H1 (cell line): ENCODE measurements around the gene EXD3. TPM values are rescaled to one million over a fixed set of nuclear protein-coding genes. Genes with fewer than 3 reads are reported as not detected.

Source experiments
- CTCF ChIA-PET: fragments of 300-600 bp; sonication (Branson Sonifier 250); formaldehyde crosslinking; loops from one replicate; lab custom pipeline; 2021; ENCODE audit not compliant: partially characterized antibody; lab: Charles Lee
- POLR2A ChIA-PET: fragments of 300-600 bp; sonication (Branson Sonifier 250); formaldehyde crosslinking; loops from one replicate; lab custom pipeline; 2021; ENCODE audit warnings: inconsistent platforms; ENCODE audit not compliant: partially characterized antibody; lab: Charles Lee
- DNase-seq, 2 experiments: peaks; one replicate each; pipeline versions ENCODE4 v3.0.0 to v3.0.0-alpha.2; 2010 to 2022; ENCODE audit warnings: low spot score in 2 of 2, low read depth in 1 of 2, mixed read lengths in 1 of 2
- FAIRE-seq: peaks from 2 replicates; lab custom pipeline; 2011; peaks lifted over from hg19 to GRCh38; lab: Jason Lieb, UNC
- H2AFZ ChIP-seq: 2 replicates; pipeline ENCODE4 v1.8.1; 2012; ENCODE audit warnings: low read length, inconsistent platforms
- H2AK5ac ChIP-seq: 2 replicates; pipeline ENCODE4 v1.6.1; 2013; ENCODE audit warnings: low read depth, low read length
- H2BK120ac ChIP-seq: replicated peaks from 2 replicates; pipeline ENCODE3; 2013; ENCODE audit warnings: low read depth, low read length, inconsistent platforms
- H2BK12ac ChIP-seq: 2 replicates; pipeline ENCODE4 v1.6.1; 2013; ENCODE audit warnings: low read depth, low read length
- H2BK15ac ChIP-seq: 2 replicates; pipeline ENCODE4 v1.6.1; 2013; ENCODE audit warnings: low read length
- H2BK20ac ChIP-seq: 2 replicates; pipeline ENCODE4 v1.6.1; 2013; ENCODE audit warnings: low read length
- H2BK5ac ChIP-seq: 2 replicates; pipeline ENCODE4 v1.6.1; 2013; ENCODE audit warnings: low read depth, low read length
- H3K14ac ChIP-seq: 2 replicates; pipeline ENCODE4 v1.6.1; 2013; ENCODE audit warnings: inconsistent platforms; ENCODE audit not compliant: insufficient read length
- H3K18ac ChIP-seq: 2 replicates; pipeline ENCODE4 v1.6.1; 2013; ENCODE audit warnings: low read length; ENCODE audit errors: extremely low read depth
- H3K23ac ChIP-seq: 2 replicates; pipeline ENCODE4 v1.6.1; 2013; ENCODE audit warnings: inconsistent platforms; ENCODE audit not compliant: insufficient read length
- H3K23me2 ChIP-seq: 2 replicates; pipeline ENCODE4 v1.6.1; 2013; ENCODE audit warnings: low read depth, low read length
- H3K27ac ChIP-seq: 2 replicates; pipeline ENCODE4 v1.6.1; 2011; ENCODE audit warnings: low read depth, low read length, inconsistent platforms
- H3K27me3 ChIP-seq, 4 experiments: replicated peaks in 1 of 4; 1 replicate in 1 of 4; 2 replicates in 3 of 4; pipeline versions ENCODE4 v1.6.1 to v1.8.1; 2011 to 2013; ENCODE audit warnings: low read length in 3 of 4, mild to moderate bottlenecking in 3 of 4, inconsistent platforms in 2 of 4, mixed read lengths in 2 of 4, moderate library complexity in 1 of 4; ENCODE audit not compliant: control insufficient read depth in 3 of 4, insufficient read depth in 3 of 4; ENCODE audit errors: extremely low read depth in 1 of 4
- H3K36me3 ChIP-seq, 4 experiments: 2 replicates each; pipeline versions ENCODE4 v1.6.1 to v1.8.1; 2011 to 2013; ENCODE audit warnings: mild to moderate bottlenecking in 4 of 4, low read length in 3 of 4, moderate library complexity in 2 of 4, control low read depth in 1 of 4, inconsistent platforms in 1 of 4; ENCODE audit not compliant: insufficient read depth in 4 of 4, control insufficient read depth in 2 of 4
- H3K4ac ChIP-seq: replicated peaks from 2 replicates; pipeline ENCODE3; 2013; ENCODE audit warnings: low read length, low read depth, mixed read lengths, inconsistent platforms; ENCODE audit not compliant: insufficient read length
- H3K4me1 ChIP-seq, 4 experiments: replicated peaks in 1 of 4; 1 replicate in 1 of 4; 2 replicates in 3 of 4; pipeline versions ENCODE4 v1.6.1 to v1.8.1; 2011 to 2013; ENCODE audit warnings: low read length in 3 of 4, inconsistent platforms in 2 of 4, mixed read lengths in 1 of 4; ENCODE audit not compliant: insufficient read depth in 4 of 4, control insufficient read depth in 3 of 4
- H3K4me2 ChIP-seq, 2 experiments: 2 replicates each; pipeline versions ENCODE4 v1.6.1 to v1.8.1; 2011 to 2013; ENCODE audit warnings: low read depth in 2 of 2, low read length in 2 of 2, control low read depth in 1 of 2, inconsistent platforms in 1 of 2, mild to moderate bottlenecking in 1 of 2; ENCODE audit not compliant: insufficient read depth in 1 of 2
- H3K4me3 ChIP-seq, 4 experiments: fragments of 200-600, 300-600 bp in 1 of 4; sonication (generic), shearing (Covaris generic), sonication (Bioruptor Twin) in 1 of 4; 2 replicates each; pipeline versions ENCODE4 v1.5.1 to v1.8.1; 2011 to 2016; ENCODE audit warnings: low read length in 4 of 4, low read depth in 3 of 4, control low read depth in 2 of 4, inconsistent platforms in 2 of 4, mild to moderate bottlenecking in 2 of 4, mixed read lengths in 1 of 4, moderate library complexity in 1 of 4; ENCODE audit not compliant: insufficient read depth in 2 of 4; ENCODE audit errors: extremely low read depth in 1 of 4
- H3K56ac ChIP-seq: replicated peaks from 2 replicates; pipeline ENCODE3; 2013; ENCODE audit warnings: low read depth, mild to moderate bottlenecking, mixed read lengths, low read length, inconsistent platforms; ENCODE audit not compliant: insufficient read length
- H3K79me1 ChIP-seq: 2 replicates; pipeline ENCODE4 v1.6.1; 2013; ENCODE audit warnings: low read depth, low read length, control low read depth
- H3K79me2 ChIP-seq, 2 experiments: 2 replicates each; pipeline versions ENCODE4 v1.6.1 to v1.8.1; 2012 to 2013; ENCODE audit warnings: low read length in 2 of 2, mild to moderate bottlenecking in 2 of 2, inconsistent platforms in 1 of 2; ENCODE audit not compliant: insufficient read depth in 2 of 2, control insufficient read depth in 1 of 2
- H3K9ac ChIP-seq, 4 experiments: replicated peaks in 1 of 4; 1 replicate in 1 of 4; 2 replicates in 3 of 4; pipeline versions ENCODE4 v1.6.1 to v1.8.1; 2011 to 2013; ENCODE audit warnings: low read depth in 3 of 4, low read length in 3 of 4, control low read depth in 2 of 4, mild to moderate bottlenecking in 2 of 4, moderate library complexity in 2 of 4, inconsistent platforms in 1 of 4; ENCODE audit errors: extremely low read depth in 1 of 4
- H3K9me3 ChIP-seq, 2 experiments: 2 replicates each; pipeline versions ENCODE4 v1.6.1 to v1.8.1; 2012 to 2013; ENCODE audit warnings: mild to moderate bottlenecking in 2 of 2, moderate library complexity in 2 of 2, control low read depth in 1 of 2, inconsistent platforms in 1 of 2, low read depth in 1 of 2, low read length in 1 of 2, mixed read lengths in 1 of 2; ENCODE audit not compliant: insufficient read depth in 2 of 2
- H4K20me1 ChIP-seq, 2 experiments: replicated peaks in 1 of 2; 2 replicates each; pipeline versions ENCODE3 to v1.8.1; 2011 to 2013; ENCODE audit warnings: inconsistent platforms in 2 of 2, low read length in 2 of 2, mild to moderate bottlenecking in 1 of 2; ENCODE audit not compliant: insufficient read depth in 2 of 2, control insufficient read depth in 1 of 2
- H4K5ac ChIP-seq: 2 replicates; pipeline ENCODE4 v1.6.1; 2013; ENCODE audit warnings: low read length, low read depth, mixed read lengths, inconsistent platforms; ENCODE audit not compliant: insufficient read length
- H4K8ac ChIP-seq: 2 replicates; pipeline ENCODE4 v1.8.0; 2013; ENCODE audit warnings: mild to moderate bottlenecking, moderate library complexity, low read length, inconsistent platforms; ENCODE audit not compliant: insufficient read depth; ENCODE audit errors: extremely low read depth
- H4K91ac ChIP-seq: replicated peaks from 2 replicates; pipeline ENCODE3; 2013; ENCODE audit warnings: low read length, mixed read lengths, inconsistent platforms; ENCODE audit not compliant: insufficient read length
- GABPA ChIP-seq: IDR thresholded peaks from 2 replicates; pipeline ENCODE4 v1.6.1; 2011; ENCODE audit warnings: mild to moderate bottlenecking, low read length, moderate library complexity, borderline replicate concordance; ENCODE audit not compliant: insufficient read depth
- NRF1 ChIP-seq: IDR thresholded peaks from 2 replicates; pipeline ENCODE4 v1.6.1; 2011; ENCODE audit warnings: mild to moderate bottlenecking, low read depth, low read length, improper control_type of control experiment
- WGBS, 2 experiments: shearing (Covaris generic) in 1 of 2; methylation state at CpG; one replicate each; pipeline versions ENCODE4 v1.1.6 to v1.1.7; 2013 to 2015; ENCODE audit warnings: low lambda C conversion rate in 2 of 2, mixed read lengths in 2 of 2, inconsistent platforms in 1 of 2, low coverage in 1 of 2, missing lambda C conversion rate in 1 of 2; ENCODE audit not compliant: insufficient replicate concordance in 2 of 2, insufficient coverage in 1 of 2, insufficient read length in 1 of 2; ENCODE audit errors: extremely low coverage in 1 of 2, missing lambda C conversion rate in 1 of 2; 5-methylcytosine and 5-hydroxymethylcytosine counted together
- polyA plus RNA-seq, 7 experiments: library from polyadenylated mRNA; depleted of rRNA in 3 of 7; stranded (reverse) in 5 of 7; unstranded in 2 of 7; fragments of >200 nt in 5 of 7; fragments of 200-250 nt in 2 of 7; gene quantifications; 1 replicate in 5 of 7; 2 replicates in 1 of 7; 4 replicates in 1 of 7; pipeline versions ENCODE4 v1.2.1 to v1.2.3, GENCODE V29; 2011 to 2013; ENCODE audit warnings: missing spikeins in 2 of 7, mixed read lengths in 2 of 7
- total RNA-seq: library from RNA; stranded (reverse); fragmentation: NEBNext Ultra II Directional; extraction: Animal tissue kit (Norgen Biotek cat#: 25700); gene quantifications from 2 replicates; pipeline ENCODE4 v1.2.1, GENCODE V29; 2021
- TF ChIP-seq, protein P1 (sequence below), 3 experiments: IDR thresholded peaks; 1 replicate in 2 of 3; 2 replicates in 1 of 3; pipeline versions ENCODE4 v1.5.1 to v1.6.1; 2011; ENCODE audit warnings: low read length in 3 of 3, mild to moderate bottlenecking in 3 of 3, inconsistent platforms in 2 of 3, low read depth in 1 of 3, moderate library complexity in 1 of 3; ENCODE audit not compliant: insufficient read depth in 1 of 3; ENCODE audit errors: control extremely low read depth in 1 of 3
- TF ChIP-seq, protein P2 (sequence below): IDR thresholded peaks from 2 replicates; pipeline ENCODE4 v1.6.1; 2012; ENCODE audit warnings: inconsistent platforms
- TF ChIP-seq, protein P3 (sequence below): IDR thresholded peaks from 2 replicates; pipeline ENCODE4 v1.6.1; 2011; ENCODE audit warnings: low read length, improper control_type of control experiment

Gene EXD3
- total and polyA plus RNA-seq, 2 of the 8 experiments (the other 6 are each of a cell fraction or from before 2014, with no cell fraction given) = 7.2 to 9.4 TPM

DNA sequence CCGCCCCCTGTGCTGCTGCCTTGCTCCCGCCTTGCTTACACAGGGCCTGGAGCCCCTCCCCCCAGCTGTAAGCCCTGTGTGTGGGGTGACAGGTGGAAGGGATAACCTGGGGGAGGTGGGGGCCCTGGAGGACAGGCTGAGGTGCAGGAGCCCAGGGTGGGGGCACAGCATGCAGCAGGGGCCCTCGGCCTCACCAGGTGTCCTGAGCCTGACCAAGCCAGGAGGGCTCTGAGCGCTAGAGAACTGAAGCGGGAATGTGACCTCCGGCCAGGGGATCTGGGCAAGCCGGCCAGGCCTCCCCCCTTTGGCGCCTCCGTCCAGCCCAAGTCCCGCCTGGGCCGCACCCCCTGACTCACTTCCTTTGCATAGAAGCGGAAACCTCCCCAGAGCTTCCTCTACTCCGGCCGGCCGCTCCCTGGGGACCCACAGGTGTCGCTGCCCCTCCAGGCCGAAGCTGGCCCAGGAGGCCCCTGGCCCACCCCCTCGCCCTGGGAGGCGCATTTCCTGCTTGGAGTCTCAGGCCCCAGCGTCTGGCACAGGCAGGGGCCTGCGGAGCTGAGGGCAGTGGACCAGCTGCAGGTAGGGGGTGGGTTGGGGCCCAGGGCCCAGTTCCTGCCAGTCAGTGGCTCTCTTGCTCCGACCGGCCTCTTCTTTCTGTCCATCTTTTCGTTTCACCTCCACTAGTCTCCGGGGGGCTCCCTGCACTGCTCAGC, 145.5 kb downstream of the EXD3 start, which contains the start of gene TOR4A:
TSS of gene TOR4A (plus strand) at position 398 of the 713 bp plus-strand sequence. CDS start 964 bp downstream, outside the sequence.
- no peaks in the 10 kb centered on the region for H3K79me2 ChIP-seq
- no peak within 1 kb of the TSS for H2AFZ ChIP-seq
- H3K14ac ChIP-seq = no peak within 1 kb of the TSS
- H2BK120ac ChIP-seq = no peak within 1 kb of the TSS
- H3K79me1 ChIP-seq = no peaks in the 10 kb centered on the region
- peak within 1 kb of the TSS; percentile 94 for H4K8ac ChIP-seq
- peak within 1 kb of the TSS; percentile 26 to 70 (median 58) for H3K4me3 ChIP-seq
- H3K23me2 ChIP-seq = peaks cover 13% of the 10 kb centered on the region; the same call in 1 of the 2 replicates
- H3K4ac ChIP-seq = peak within 1 kb of the TSS; percentile 19
- H2AK5ac ChIP-seq = peak within 1 kb of the TSS; percentile 28; the same call in 1 of the 2 replicates
- POLR2A ChIA-PET = interaction anchor here (0.8 to 47.8 kb wide), 12 partner anchors 9 to 431 kb away, joined by 3 to 1462 read pairs (median 6); partner anchors contain the start of genes CYSRT1, NDOR1, NELFB and NRARP
- H3K9ac ChIP-seq = peak within 1 kb of the TSS in 1 of 4 experiments; percentile 4; a peak in 2 of 7 replicates
- H4K91ac ChIP-seq = peak within 1 kb of the TSS; percentile 97
- H3K9me3 ChIP-seq = no peaks in the 10 kb centered on the region; a peak in 1 of 4 replicates
- no peak within 1 kb of the TSS for H2BK12ac ChIP-seq
- WGBS, 2 experiments = 6% methylated on average over 15 of the region's 25 CpGs; no CpG with 5 or more reads in 1 of the 2 experiments
- H2BK20ac ChIP-seq = no peak within 1 kb of the TSS
- H3K18ac ChIP-seq = peak within 1 kb of the TSS; percentile 68
- DNase-seq = peak in 1 of 2 experiments; percentile 86
- peak within 1 kb of the TSS; percentile 91; the same call in 1 of the 2 replicates for H2BK5ac ChIP-seq
- H3K23ac ChIP-seq = no peak within 1 kb of the TSS
- peaks cover 0 to 28% (median 19%) of the 10 kb centered on the region in 4 experiments; a peak in 6 of 7 replicates for H3K4me1 ChIP-seq
- peak within 1 kb of the TSS; percentile 28; the same call in 1 of the 2 replicates for H3K27ac ChIP-seq
- peak within 1 kb of the TSS; percentile 64 for H4K5ac ChIP-seq
- peaks cover 0 to 15% (median 2%) of the 10 kb centered on the region in 4 experiments; a peak in 3 of 8 replicates for H3K36me3 ChIP-seq
- H2BK15ac ChIP-seq = no peak within 1 kb of the TSS
- H3K27me3 ChIP-seq = peaks cover 2 to 27% (median 14%) of the 10 kb centered on the region in 4 experiments; a peak in 6 of 7 replicates
- FAIRE-seq = no peak
- H4K20me1 ChIP-seq = peaks cover 0 to 15% of the 10 kb centered on the region in 2 experiments
- peak within 1 kb of the TSS; percentile 69 for H3K56ac ChIP-seq
- CTCF ChIA-PET = interaction anchor here (0.7 to 2.7 kb wide), 12 partner anchors 10 to 209 kb away, joined by 3 to 10 read pairs (median 4); partner anchors contain the start of genes EXD3, NELFB, NOXA1 and NRARP
- H3K4me2 ChIP-seq = peak within 1 kb of the TSS; percentile 58 to 80
- TF ChIP-seq, protein P1, sequence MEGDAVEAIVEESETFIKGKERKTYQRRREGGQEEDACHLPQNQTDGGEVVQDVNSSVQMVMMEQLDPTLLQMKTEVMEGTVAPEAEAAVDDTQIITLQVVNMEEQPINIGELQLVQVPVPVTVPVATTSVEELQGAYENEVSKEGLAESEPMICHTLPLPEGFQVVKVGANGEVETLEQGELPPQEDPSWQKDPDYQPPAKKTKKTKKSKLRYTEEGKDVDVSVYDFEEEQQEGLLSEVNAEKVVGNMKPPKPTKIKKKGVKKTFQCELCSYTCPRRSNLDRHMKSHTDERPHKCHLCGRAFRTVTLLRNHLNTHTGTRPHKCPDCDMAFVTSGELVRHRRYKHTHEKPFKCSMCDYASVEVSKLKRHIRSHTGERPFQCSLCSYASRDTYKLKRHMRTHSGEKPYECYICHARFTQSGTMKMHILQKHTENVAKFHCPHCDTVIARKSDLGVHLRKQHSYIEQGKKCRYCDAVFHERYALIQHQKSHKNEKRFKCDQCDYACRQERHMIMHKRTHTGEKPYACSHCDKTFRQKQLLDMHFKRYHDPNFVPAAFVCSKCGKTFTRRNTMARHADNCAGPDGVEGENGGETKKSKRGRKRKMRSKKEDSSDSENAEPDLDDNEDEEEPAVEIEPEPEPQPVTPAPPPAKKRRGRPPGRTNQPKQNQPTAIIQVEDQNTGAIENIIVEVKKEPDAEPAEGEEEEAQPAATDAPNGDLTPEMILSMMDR (IDR thresholded peaks at IDR 0.05; ENCODE audit: control extremely low read depth in 1 of 3, insufficient read depth in 1 of 3, low read depth in 1 of 3, low read length in 3 of 3) = peak in 1 of 3 experiments; percentile 21; a peak in 1 of 4 replicates
- TF ChIP-seq, protein P2, sequence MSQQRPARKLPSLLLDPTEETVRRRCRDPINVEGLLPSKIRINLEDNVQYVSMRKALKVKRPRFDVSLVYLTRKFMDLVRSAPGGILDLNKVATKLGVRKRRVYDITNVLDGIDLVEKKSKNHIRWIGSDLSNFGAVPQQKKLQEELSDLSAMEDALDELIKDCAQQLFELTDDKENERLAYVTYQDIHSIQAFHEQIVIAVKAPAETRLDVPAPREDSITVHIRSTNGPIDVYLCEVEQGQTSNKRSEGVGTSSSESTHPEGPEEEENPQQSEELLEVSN = 0 out of 2 replicates have a peak, but pooled peaks have one; percentile 12
- TF ChIP-seq, protein P3, sequence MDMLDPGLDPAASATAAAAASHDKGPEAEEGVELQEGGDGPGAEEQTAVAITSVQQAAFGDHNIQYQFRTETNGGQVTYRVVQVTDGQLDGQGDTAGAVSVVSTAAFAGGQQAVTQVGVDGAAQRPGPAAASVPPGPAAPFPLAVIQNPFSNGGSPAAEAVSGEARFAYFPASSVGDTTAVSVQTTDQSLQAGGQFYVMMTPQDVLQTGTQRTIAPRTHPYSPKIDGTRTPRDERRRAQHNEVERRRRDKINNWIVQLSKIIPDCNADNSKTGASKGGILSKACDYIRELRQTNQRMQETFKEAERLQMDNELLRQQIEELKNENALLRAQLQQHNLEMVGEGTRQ = no peak
- peak; percentile 70; the same call in 1 of the 2 replicates for TF ChIP-seq GABPA
- TF ChIP-seq NRF1 = no peak
